Testis (tissue), 3 donors: ENCODE results near the gene FOXJ3. TPM values are rescaled to one million over a fixed set of nuclear protein-coding genes. Genes with fewer than 3 reads are reported as not detected.

Experiments
- DNase-seq: peaks from one replicate; pipeline ENCODE4 v3.0.0-alpha.2; 2019
- H3K27ac ChIP-seq, 2 donors: fragments of 200-600 bp; sonication (generic); one replicate each; pipeline ENCODE4 v1.5.1; 2019
- H3K27me3 ChIP-seq: fragments of 200-600 bp; sonication (generic); one replicate; pipeline ENCODE4 v1.5.1; 2019
- H3K36me3 ChIP-seq: fragments of 200-600 bp; sonication (generic); one replicate; pipeline ENCODE4 v1.5.1; 2017; ENCODE audit warnings: low read depth; ENCODE audit errors: missing control alignments
- H3K4me1 ChIP-seq: fragments of 200-600 bp; sonication (generic); one replicate; pipeline ENCODE4 v1.5.1; 2019
- H3K4me3 ChIP-seq, 2 donors: fragments of 200-600 bp; sonication (generic); one replicate each; pipeline ENCODE4 v1.5.1; 2017 to 2019
- H3K9me3 ChIP-seq: fragments of 200-600 bp; sonication (generic); one replicate; pipeline ENCODE4 v1.5.1; 2017
- CTCF ChIP-seq, 3 experiments: fragments of 450-650 bp in 2 of 3; fragments of 200-600 bp in 1 of 3; sonication (generic) in 1 of 3; IDR thresholded peaks; one replicate each; pipeline ENCODE4 v1.5.1; 2016 to 2019; ENCODE audit warnings: antibody characterized with exemption in 3 of 3, mild to moderate bottlenecking in 2 of 3, moderate library complexity in 1 of 3
- POLR2A ChIP-seq: fragments of 450-650 bp; IDR thresholded peaks from one replicate; pipeline ENCODE4 v1.6.1; 2017; ENCODE audit warnings: antibody characterized with exemption, mild to moderate bottlenecking, moderate library complexity
- WGBS, 2 donors: methylation state at CpG; one replicate each; pipeline ENCODE4 v1.1.5; 2018; 5-methylcytosine and 5-hydroxymethylcytosine counted together
- intact Hi-C: fragments of 100-400 bp; cut with DNase I; formaldehyde crosslinking; loops from one replicate; pipeline ENCODE4 v1.15.1; 2023; ENCODE audit warnings: low total_unique reads
- polyA plus RNA-seq: library from polyadenylated mRNA; stranded (reverse); fragments of 350-450 nt; fragmentation: Illumina TruSeq; extraction: RNeasy Lipid Tissue Mini Kit (QIAGEN cat#74804); gene quantifications from one replicate; pipeline ENCODE4 v1.2.3, GENCODE V29; 2014; ENCODE audit warnings: low read depth, low replicate concordance; ENCODE audit not compliant: insufficient read depth
- total RNA-seq, 2 donors: library from RNA; depleted of rRNA; stranded (reverse); fragments of >200 nt; gene quantifications; one replicate each; pipeline ENCODE4 v1.2.3, GENCODE V29; 2016

FOXJ3 gene
- total and polyA plus RNA-seq, 3 donors from 2014 or later: 38.9 to 80.1 (median 64.4) TPM

GRCh38 chr1:42136466-42136865 lies 198.6 kb downstream of the FOXJ3 start:
- H3K4me1 ChIP-seq: no peaks in the 10 kb centered on the region
- H3K36me3 ChIP-seq: no peaks in the 10 kb centered on the region
- no peak for DNase-seq
- no peak overlapping the region for H3K27ac ChIP-seq
- TF ChIP-seq POLR2A (no peak), CTCF (IDR thresholded peaks at IDR 0.05) (no peak)
- H3K27me3 ChIP-seq: no peaks in the 10 kb centered on the region
- intact Hi-C loops: no loop called here
- H3K9me3 ChIP-seq: no peaks in the 10 kb centered on the region
- no peak overlapping the region for H3K4me3 ChIP-seq

- H3K27ac ChIP-seq: no peak overlapping the region
- no peak for DNase-seq
These were observed 199.6 kb downstream of the FOXJ3 start for GRCh38 chr1:42135426-42135825.

GRCh38 chr1:42133809-42134526 lies 201.1 kb downstream of the FOXJ3 start:
- H3K27me3 ChIP-seq: no peaks in the 10 kb centered on the region
- WGBS, 2 donors: 93 to 96% methylated on average over 7 to 10 of the region's 10 CpGs
- TF ChIP-seq CTCF (IDR thresholded peaks at IDR 0.05) (no peak), POLR2A (no peak)
- no peaks in the 10 kb centered on the region for H3K36me3 ChIP-seq
- no peak overlapping the region for H3K27ac ChIP-seq
- no peaks in the 10 kb centered on the region for H3K9me3 ChIP-seq
- H3K4me3 ChIP-seq: no peak overlapping the region
- no peaks in the 10 kb centered on the region for H3K4me1 ChIP-seq
- no peak for DNase-seq
- intact Hi-C loops: no loop called here

More at GRCh38 chr1:42135426-42135825, 199.6 kb downstream of the FOXJ3 start:
- Histone ChIP-seq H3K36me3 (no peaks in the 10 kb centered on the region), H3K4me1 (no peaks in the 10 kb centered on the region), H3K4me3 (no peak overlapping the region), H3K27me3 (no peaks in the 10 kb centered on the region), H3K9me3 (no peaks in the 10 kb centered on the region)
- 77 to 91% methylated on average over 3 of the region's 3 CpGs for WGBS, 2 donors
- intact Hi-C loops: no loop called here
- TF ChIP-seq POLR2A: no peak
- TF ChIP-seq CTCF (IDR thresholded peaks at IDR 0.05): no peak

GRCh38 chr1:42133390-42133789 lies 201.6 kb downstream of the FOXJ3 start:
- H3K27me3 ChIP-seq: no peaks in the 10 kb centered on the region
- intact Hi-C loops: no loop called here
- no peaks in the 10 kb centered on the region for H3K36me3 ChIP-seq
- TF ChIP-seq CTCF (IDR thresholded peaks at IDR 0.05) (no peak), POLR2A (no peak)
- H3K27ac ChIP-seq: no peak overlapping the region
- H3K9me3 ChIP-seq: no peaks in the 10 kb centered on the region
- WGBS, 2 donors: 92 to 93% methylated on average over 5 of the region's 5 CpGs
- H3K4me1 ChIP-seq: no peaks in the 10 kb centered on the region
- DNase-seq: no peak
- no peak overlapping the region for H3K4me3 ChIP-seq

GRCh38 chr1:42130061-42130660 lies 204.9 kb downstream of the FOXJ3 start:
- intact Hi-C loops: no loop called here
- no peaks in the 10 kb centered on the region for H3K27me3 ChIP-seq
- H3K36me3 ChIP-seq: no peaks in the 10 kb centered on the region
- no peak overlapping the region for H3K4me3 ChIP-seq
- TF ChIP-seq CTCF (IDR thresholded peaks at IDR 0.05) (no peak), POLR2A (no peak)
- no peaks in the 10 kb centered on the region for H3K4me1 ChIP-seq
- H3K9me3 ChIP-seq: no peaks in the 10 kb centered on the region
- H3K27ac ChIP-seq: no peak overlapping the region
- no peak for DNase-seq
- 63 to 69% methylated on average over 5 of the region's 5 CpGs for WGBS, 2 donors
